Measurements from ENCODE around the gene LRRC38. TPM values are rescaled to one million over a fixed set of nuclear protein-coding genes. Genes with fewer than 3 reads are reported as not detected.

The LRRC38 gene
- not detected in 2 replicates for total RNA-seq

GRCh38 chr1:13513895-13514546, at the start of gene LRRC38:
LRRC38 (minus strand) TSS chr1:13514003; CDS start chr1:13513593, 410 bp downstream.

Other genes with a start within 250 kb of the LRRC38 start
- gene PRAMEF8, start 228.9 kb downstream of the LRRC38 start, total RNA-seq, result not detected in 2 replicates
- not detected in 2 replicates for gene PRAMEF33, start 210.5 kb downstream of the LRRC38 start, total RNA-seq
- not detected in 2 replicates for gene PRAMEF15, start 198.4 kb downstream of the LRRC38 start, total RNA-seq
- not detected in 2 replicates for gene PRAMEF14, start 166.9 kb downstream of the LRRC38 start, total RNA-seq
- gene PRAMEF19, start 142.1 kb downstream of the LRRC38 start, total RNA-seq, result not detected in 2 replicates
- gene PRAMEF17, start 124.4 kb downstream of the LRRC38 start, total RNA-seq, result not detected in 2 replicates
- not detected in 2 replicates for gene PRAMEF20, start 103.6 kb downstream of the LRRC38 start, total RNA-seq
- gene PDPN, start 69.8 kb upstream of the LRRC38 start, total RNA-seq, result 0.33 TPM in 1 of 2 replicates, not detected in the other
- gene PRDM2, start 186.2 kb upstream of the LRRC38 start, total RNA-seq, result 15.2 and 15.4 TPM in 2 replicates

All from vein endothelial cell (primary cell).